IMR-90 (cell line): ENCODE measurements around the gene TUBD1.

ENCODE experiments used
- CTCF ChIP-seq: conservative IDR thresholded peaks from 2 replicates; pipeline ENCODE4 v1.5.1; 2012; ENCODE audit warnings: mild to moderate bottlenecking, low read depth, low read length, improper control_type of control experiment
- FOS ChIP-seq: fragments of 150-350 bp; IDR thresholded peaks from 2 replicates; pipeline ENCODE4 v1.6.1; 2016; ENCODE audit warnings: low read depth, low read length
- MXI1 ChIP-seq: IDR thresholded peaks from 2 replicates; pipeline ENCODE4 v1.6.1; 2012; ENCODE audit warnings: low read depth, mild to moderate bottlenecking, low read length, moderate library complexity, borderline replicate concordance
- POLR2A ChIP-seq: IDR thresholded peaks from 2 replicates; pipeline ENCODE4 v1.6.1; 2012; ENCODE audit warnings: mild to moderate bottlenecking, low read depth, low read length

- no peak for TF ChIP-seq FOS
- peak; percentile 94 for TF ChIP-seq POLR2A
- TF ChIP-seq CTCF: no peak
- peak; percentile 56; the same call in 1 of the 2 replicates for TF ChIP-seq MXI1
Measured at GRCh38 chr17:59892924-59893675, at the start of gene TUBD1, which contains the start of gene RPS6KB1.
